HCT116 (cell line): ENCODE measurements around the gene RNF182. TPM values are rescaled to one million over a fixed set of nuclear protein-coding genes. Genes with fewer than 3 reads are reported as not detected.

ENCODE experiments used
- ATAC-seq: fragments of 200-7000 bp; cut with Tn5 transposase; 2 replicates; pipeline ENCODE4 v1.9.1; 2020; ENCODE audit warnings: mild to moderate bottlenecking, moderate library complexity
- BruUV-seq: library from RNA; stranded (reverse); fragments of 400-500 nt; replicated peaks from 2 replicates; lab custom pipeline; 2021; lab: Mats Ljungman, UMichigan
- CTCF ChIA-PET: fragments of 300-600 bp; sonication (Branson Sonifier 250); formaldehyde crosslinking; loops from one replicate; lab custom pipeline; 2021; ENCODE audit warnings: antibody characterized with exemption; lab: Charles Lee
- POLR2A ChIA-PET: fragments of 300-600, 350-600 bp; sonication (Branson Sonifier 250); formaldehyde crosslinking; loops from one replicate; lab custom pipeline; 2021; ENCODE audit warnings: antibody characterized with exemption; lab: Charles Lee
- RAD21 ChIA-PET, 2 experiments: fragments of 300-600 bp; sonication (Branson Sonifier 250); formaldehyde crosslinking; loops; one replicate each; lab custom pipeline; 2023; ENCODE audit warnings: low total read pairs in 2 of 2; ENCODE audit not compliant: uncharacterized antibody in 2 of 2, unreplicated experiment in 2 of 2, low non-redundant PET in 1 of 2; lab: Charles Lee
- DNase-seq: peaks from one replicate; pipeline ENCODE4 v3.0.0-alpha.2; 2010; ENCODE audit warnings: low read depth, low spot score
- H2AFZ ChIP-seq: fragments of 200-600 bp; shearing (Covaris generic), sonication (generic); 2 replicates; pipeline ENCODE4 v1.6.1; 2017; ENCODE audit warnings: low read depth, mixed run types, mixed read lengths, antibody characterized with exemption, low read length; ENCODE audit not compliant: poor library complexity, severe bottlenecking
- H3K27ac ChIP-seq: 2 replicates; pipeline ENCODE4 v1.5.1; 2012; ENCODE audit warnings: low read depth, low read length
- H3K27me3 ChIP-seq: fragments of 200-600 bp; sonication (generic); 2 replicates; pipeline ENCODE4 v1.6.1; 2016; ENCODE audit warnings: mixed run types, low read length, mixed read lengths; ENCODE audit not compliant: insufficient read depth
- H3K36me3 ChIP-seq, 2 experiments: fragments of 200-500 bp in 1 of 2; fragments of 200-600 bp in 1 of 2; sonication (Bioruptor generic) in 1 of 2; sonication (generic) in 1 of 2; 2 replicates each; pipeline versions ENCODE4 v1.5.1 to v1.6.1; 2014 to 2016; ENCODE audit warnings: low read length in 2 of 2, inconsistent platforms in 1 of 2, mixed read lengths in 1 of 2, mixed run types in 1 of 2; ENCODE audit not compliant: insufficient read depth in 2 of 2, control insufficient read depth in 1 of 2
- H3K4me1 ChIP-seq, 2 experiments: fragments of 200-600 bp in 1 of 2; sonication (generic) in 1 of 2; 2 replicates each; pipeline versions ENCODE4 v1.5.1 to v1.6.1; 2012 to 2017; ENCODE audit warnings: low read length in 2 of 2, inconsistent platforms in 1 of 2, mild to moderate bottlenecking in 1 of 2, mixed read lengths in 1 of 2, mixed run types in 1 of 2, moderate library complexity in 1 of 2; ENCODE audit not compliant: insufficient read depth in 2 of 2, control insufficient read depth in 1 of 2
- H3K4me2 ChIP-seq: fragments of 200-600 bp; sonication (generic); 2 replicates; pipeline ENCODE4 v1.6.1; 2017; ENCODE audit warnings: mixed run types, low read length, mixed read lengths
- H3K4me3 ChIP-seq, 2 experiments: fragments of 200-600 bp in 1 of 2; sonication (generic) in 1 of 2; replicated peaks in 1 of 2; 2 replicates each; pipeline ENCODE4 v1.5.1; 2011 to 2016; ENCODE audit warnings: low read length in 2 of 2, control low read depth in 1 of 2, low read depth in 1 of 2, mild to moderate bottlenecking in 1 of 2, mixed read lengths in 1 of 2, mixed run types in 1 of 2
- H3K79me2 ChIP-seq: fragments of 200-600 bp; sonication (generic); 2 replicates; pipeline ENCODE4 v1.6.1; 2017; ENCODE audit warnings: mild to moderate bottlenecking, mixed run types, low read length, moderate library complexity, mixed read lengths; ENCODE audit not compliant: insufficient read depth
- H3K9ac ChIP-seq: fragments of 200-600 bp; sonication (generic); 2 replicates; pipeline ENCODE4 v1.6.1; 2016; ENCODE audit warnings: low read length, mixed read lengths
- H3K9me2 ChIP-seq: fragments of 200-600 bp; sonication (generic), shearing (Covaris generic); 2 replicates; pipeline ENCODE4 v1.6.1; 2017; ENCODE audit warnings: mixed run types, mild to moderate bottlenecking, moderate library complexity; ENCODE audit not compliant: insufficient read depth
- H3K9me3 ChIP-seq, 2 experiments: fragments of 200-500 bp in 1 of 2; fragments of 200-600 bp in 1 of 2; sonication (Bioruptor generic) in 1 of 2; sonication (generic) in 1 of 2; 2 replicates each; pipeline ENCODE4 v1.6.1; 2014 to 2017; ENCODE audit warnings: low read length in 2 of 2, mixed read lengths in 2 of 2, inconsistent platforms in 1 of 2, low read depth in 1 of 2, mild to moderate bottlenecking in 1 of 2, mixed run types in 1 of 2, moderate library complexity in 1 of 2; ENCODE audit not compliant: control insufficient read depth in 1 of 2, insufficient read depth in 1 of 2
- H4K20me1 ChIP-seq: fragments of 200-600 bp; sonication (generic), shearing (Covaris generic); 2 replicates; pipeline ENCODE4 v1.6.1; 2017; ENCODE audit warnings: mixed run types, mild to moderate bottlenecking, moderate library complexity; ENCODE audit not compliant: insufficient read depth
- CBX3 ChIP-seq: IDR thresholded peaks from 2 replicates; pipeline ENCODE4 v1.6.1; 2012; ENCODE audit warnings: low read depth
- CEBPB ChIP-seq: IDR thresholded peaks from 2 replicates; pipeline ENCODE4 v1.6.1; 2012; ENCODE audit warnings: low read depth
- EGR1 ChIP-seq: IDR thresholded peaks from 2 replicates; pipeline ENCODE4 v1.6.1; 2012; ENCODE audit warnings: low read depth
- ELF1 ChIP-seq: IDR thresholded peaks from 2 replicates; pipeline ENCODE4 v1.6.1; 2012; ENCODE audit warnings: low read depth, borderline replicate concordance
- EZH2phosphoT487 ChIP-seq: fragments of 200-600 bp; IDR thresholded peaks from 2 replicates; pipeline ENCODE4 v1.6.1; 2018; ENCODE audit warnings: antibody characterized with exemption, borderline replicate concordance
- FOSL1 ChIP-seq: IDR thresholded peaks from 2 replicates; pipeline ENCODE4 v1.6.1; 2012; ENCODE audit warnings: low read depth
- POLR2A ChIP-seq: IDR thresholded peaks from 2 replicates; pipeline ENCODE4 v1.7.0; 2011; ENCODE audit warnings: borderline replicate concordance; ENCODE audit not compliant: insufficient read depth, insufficient read length; ENCODE audit errors: extremely low read depth
- POLR2AphosphoS5 ChIP-seq: IDR thresholded peaks from 2 replicates; pipeline ENCODE4 v1.6.1; 2011; ENCODE audit warnings: mild to moderate bottlenecking, low read depth, low read length, moderate library complexity
- SRF ChIP-seq: IDR thresholded peaks from 2 replicates; pipeline ENCODE4 v1.6.1; 2012; ENCODE audit warnings: low read depth
- TCF7L2 ChIP-seq: IDR thresholded peaks from 2 replicates; pipeline ENCODE4 v1.7.0; 2011; ENCODE audit warnings: borderline replicate concordance, inconsistent platforms; ENCODE audit not compliant: insufficient read depth, insufficient read length; ENCODE audit errors: extremely low read depth
- YY1 ChIP-seq: IDR thresholded peaks from 2 replicates; pipeline ENCODE4 v1.6.1; 2011; ENCODE audit warnings: low read length, low read depth, moderate library complexity, mild to moderate bottlenecking; ENCODE audit not compliant: insufficient replicate concordance; ENCODE audit errors: extremely low read depth
- ZNF274 ChIP-seq: fragments of 200-500 bp; sonication (Bioruptor generic); IDR thresholded peaks from 2 replicates; pipeline ENCODE4 v1.6.1; 2014; ENCODE audit warnings: mild to moderate bottlenecking, low read depth, low read length, inconsistent platforms
- intact Hi-C: fragments of 100-400 bp; cut with micrococcal nuclease; formaldehyde crosslinking; loops from 2 replicates; pipeline ENCODE4 v1.10.0; 2022
- total RNA-seq: library from RNA; stranded (reverse); gene quantifications from one replicate; pipeline ENCODE4 v1.2.1, GENCODE V29; 2021; ENCODE audit not compliant: unreplicated experiment
- TF ChIP-seq, protein P1 (sequence below), 3 experiments: fragments of 200-600 bp in 1 of 3; sonication (generic) in 1 of 3; IDR thresholded peaks in 2 of 3; conservative IDR thresholded peaks in 1 of 3; 2 replicates each; pipeline ENCODE4 v1.5.1; 2012 to 2017; ENCODE audit warnings: low read depth in 2 of 3, low read length in 2 of 3, antibody characterized with exemption in 1 of 3, borderline replicate concordance in 1 of 3, control low read depth in 1 of 3, mild to moderate bottlenecking in 1 of 3, mixed read lengths in 1 of 3, mixed run types in 1 of 3, moderate library complexity in 1 of 3; ENCODE audit not compliant: insufficient read depth in 1 of 3
- TF ChIP-seq, protein P2 (sequence below): IDR thresholded peaks from 2 replicates; pipeline ENCODE4 v1.6.1; 2012; ENCODE audit warnings: low read depth

RNF182 gene
- total RNA-seq, 1 experiment from 2014 or later = 6.5 TPM

DNA sequence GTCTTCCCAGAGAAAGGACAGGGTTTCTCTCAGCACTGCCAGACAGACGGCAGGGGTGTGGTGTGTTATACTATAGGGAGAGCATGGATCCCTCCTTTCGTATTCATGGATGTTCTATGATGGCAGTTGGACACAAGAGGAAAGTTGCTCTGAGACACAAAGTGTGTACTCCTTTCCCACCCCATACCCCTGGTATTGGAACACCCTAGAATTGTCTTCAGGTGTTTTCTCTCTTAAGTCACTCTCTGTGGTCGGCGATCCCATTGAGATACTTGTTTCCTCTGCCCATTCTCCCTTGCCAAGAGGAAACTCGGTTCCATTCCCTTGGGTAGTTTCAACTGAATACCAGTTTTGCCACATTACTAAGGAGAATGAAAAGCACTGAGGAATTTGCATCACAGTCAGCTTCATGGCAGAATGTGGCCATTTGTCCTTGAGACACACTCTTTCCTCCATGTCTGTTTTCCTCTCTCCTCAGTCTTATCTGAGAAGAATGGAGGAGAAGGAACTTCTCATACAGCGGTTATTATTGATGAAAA is 53.4 kb downstream of the RNF182 start:
- Histone ChIP-seq H4K20me1 (no peaks in the 10 kb centered on the region), H2AFZ (no peak overlapping the region), H3K36me3 (no peaks in the 10 kb centered on the region)
- TF ChIP-seq ZNF274 = no peak
- no peak for TF ChIP-seq FOSL1
- TF ChIP-seq SRF = no peak
- no peak for TF ChIP-seq CBX3
- no peak for TF ChIP-seq POLR2AphosphoS5
- TF ChIP-seq TCF7L2 = no peak
- no peak for TF ChIP-seq ELF1
- TF ChIP-seq EZH2phosphoT487 = no peak
- no peak for TF ChIP-seq EGR1
- TF ChIP-seq, all 23 proteins: peak for 0
- Histone ChIP-seq H3K9ac (no peak overlapping the region), H3K27me3 (no peaks in the 10 kb centered on the region), H3K4me3 (no peak overlapping the region), H3K79me2 (no peaks in the 10 kb centered on the region), H3K9me2 (no peaks in the 10 kb centered on the region), H3K9me3 (no peaks in the 10 kb centered on the region), H3K27ac (no peak overlapping the region), H3K4me2 (no peak overlapping the region), H3K4me1 (no peaks in the 10 kb centered on the region)
- no TSS peak for BruUV-seq
- no peak for DNase-seq
- RAD21 ChIA-PET = no interaction called here
- POLR2A ChIA-PET = no interaction called here
- no peak for ATAC-seq
- intact Hi-C loops = loop anchor here (5.0 kb wide), 1 partner anchor 41 kb away; no protein-coding TSS in a partner anchor
- CTCF ChIA-PET = no interaction called here

DNA sequence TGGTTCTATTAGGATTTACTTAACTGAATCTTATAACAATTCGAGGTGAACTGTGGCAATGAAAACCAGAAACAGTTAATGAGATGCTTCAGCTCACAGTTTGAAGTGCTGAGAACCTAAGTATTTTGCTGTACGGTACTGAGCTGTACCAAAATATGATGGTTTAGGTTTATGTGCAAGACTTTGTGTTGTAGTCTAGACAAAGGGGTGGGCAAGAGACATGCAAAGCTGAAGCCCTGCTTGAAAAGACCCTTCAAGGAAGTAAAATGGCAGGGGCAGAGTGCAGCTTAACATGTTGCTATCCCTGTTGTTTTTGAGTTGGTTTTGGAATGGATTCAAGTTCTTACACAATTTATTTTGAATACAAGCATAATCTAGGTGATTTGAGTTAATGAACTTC is 54.0 kb downstream of the RNF182 start:
- no peak overlapping the region for H3K27ac ChIP-seq
- H4K20me1 ChIP-seq = no peaks in the 10 kb centered on the region
- H3K27me3 ChIP-seq = no peaks in the 10 kb centered on the region
- no peak overlapping the region for H3K4me3 ChIP-seq
- H3K4me2 ChIP-seq = no peak overlapping the region
- no peaks in the 10 kb centered on the region for H3K9me3 ChIP-seq
- no peak for ATAC-seq
- no peaks in the 10 kb centered on the region for H3K36me3 ChIP-seq
- H3K79me2 ChIP-seq = no peaks in the 10 kb centered on the region
- ChIA-PET CTCF (no interaction called here), RAD21 (no interaction called here), POLR2A (no interaction called here)
- intact Hi-C loops = loop anchor here (5.0 kb wide), 1 partner anchor 41 kb away; no protein-coding TSS in a partner anchor
- DNase-seq = no peak
- BruUV-seq = no TSS peak
- no peaks in the 10 kb centered on the region for H3K9me2 ChIP-seq
- no peak overlapping the region for H3K9ac ChIP-seq
- H3K4me1 ChIP-seq = no peaks in the 10 kb centered on the region
- H2AFZ ChIP-seq = no peak overlapping the region
- TF ChIP-seq CEBPB = no peak
- TF ChIP-seq ZNF274 = no peak
- TF ChIP-seq, protein P1, sequence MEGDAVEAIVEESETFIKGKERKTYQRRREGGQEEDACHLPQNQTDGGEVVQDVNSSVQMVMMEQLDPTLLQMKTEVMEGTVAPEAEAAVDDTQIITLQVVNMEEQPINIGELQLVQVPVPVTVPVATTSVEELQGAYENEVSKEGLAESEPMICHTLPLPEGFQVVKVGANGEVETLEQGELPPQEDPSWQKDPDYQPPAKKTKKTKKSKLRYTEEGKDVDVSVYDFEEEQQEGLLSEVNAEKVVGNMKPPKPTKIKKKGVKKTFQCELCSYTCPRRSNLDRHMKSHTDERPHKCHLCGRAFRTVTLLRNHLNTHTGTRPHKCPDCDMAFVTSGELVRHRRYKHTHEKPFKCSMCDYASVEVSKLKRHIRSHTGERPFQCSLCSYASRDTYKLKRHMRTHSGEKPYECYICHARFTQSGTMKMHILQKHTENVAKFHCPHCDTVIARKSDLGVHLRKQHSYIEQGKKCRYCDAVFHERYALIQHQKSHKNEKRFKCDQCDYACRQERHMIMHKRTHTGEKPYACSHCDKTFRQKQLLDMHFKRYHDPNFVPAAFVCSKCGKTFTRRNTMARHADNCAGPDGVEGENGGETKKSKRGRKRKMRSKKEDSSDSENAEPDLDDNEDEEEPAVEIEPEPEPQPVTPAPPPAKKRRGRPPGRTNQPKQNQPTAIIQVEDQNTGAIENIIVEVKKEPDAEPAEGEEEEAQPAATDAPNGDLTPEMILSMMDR (IDR thresholded peaks at IDR 0.05 in 2 of 3, conservative IDR thresholded peaks at IDR 0.05 in 1 of 3; ENCODE audit: borderline replicate concordance in 1 of 3, insufficient read depth in 1 of 3, low read depth in 2 of 3, low read length in 2 of 3) = no peak
- TF ChIP-seq, protein P2, sequence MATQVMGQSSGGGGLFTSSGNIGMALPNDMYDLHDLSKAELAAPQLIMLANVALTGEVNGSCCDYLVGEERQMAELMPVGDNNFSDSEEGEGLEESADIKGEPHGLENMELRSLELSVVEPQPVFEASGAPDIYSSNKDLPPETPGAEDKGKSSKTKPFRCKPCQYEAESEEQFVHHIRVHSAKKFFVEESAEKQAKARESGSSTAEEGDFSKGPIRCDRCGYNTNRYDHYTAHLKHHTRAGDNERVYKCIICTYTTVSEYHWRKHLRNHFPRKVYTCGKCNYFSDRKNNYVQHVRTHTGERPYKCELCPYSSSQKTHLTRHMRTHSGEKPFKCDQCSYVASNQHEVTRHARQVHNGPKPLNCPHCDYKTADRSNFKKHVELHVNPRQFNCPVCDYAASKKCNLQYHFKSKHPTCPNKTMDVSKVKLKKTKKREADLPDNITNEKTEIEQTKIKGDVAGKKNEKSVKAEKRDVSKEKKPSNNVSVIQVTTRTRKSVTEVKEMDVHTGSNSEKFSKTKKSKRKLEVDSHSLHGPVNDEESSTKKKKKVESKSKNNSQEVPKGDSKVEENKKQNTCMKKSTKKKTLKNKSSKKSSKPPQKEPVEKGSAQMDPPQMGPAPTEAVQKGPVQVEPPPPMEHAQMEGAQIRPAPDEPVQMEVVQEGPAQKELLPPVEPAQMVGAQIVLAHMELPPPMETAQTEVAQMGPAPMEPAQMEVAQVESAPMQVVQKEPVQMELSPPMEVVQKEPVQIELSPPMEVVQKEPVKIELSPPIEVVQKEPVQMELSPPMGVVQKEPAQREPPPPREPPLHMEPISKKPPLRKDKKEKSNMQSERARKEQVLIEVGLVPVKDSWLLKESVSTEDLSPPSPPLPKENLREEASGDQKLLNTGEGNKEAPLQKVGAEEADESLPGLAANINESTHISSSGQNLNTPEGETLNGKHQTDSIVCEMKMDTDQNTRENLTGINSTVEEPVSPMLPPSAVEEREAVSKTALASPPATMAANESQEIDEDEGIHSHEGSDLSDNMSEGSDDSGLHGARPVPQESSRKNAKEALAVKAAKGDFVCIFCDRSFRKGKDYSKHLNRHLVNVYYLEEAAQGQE = no peak
- no peak for TF ChIP-seq POLR2A
- no peak for TF ChIP-seq TCF7L2
- no peak for TF ChIP-seq YY1
- TF ChIP-seq SRF = no peak
